Activated naive CD4-positive, alpha-beta T cell treated with anti-CD3 and anti-CD28 coated beads for 36 hours (primary cell): ENCODE results near the gene B3GLCT. TPM values are rescaled to one million over a fixed set of nuclear protein-coding genes. Genes with fewer than 3 reads are reported as not detected.

Experiments
- CTCF ChIA-PET: fragments of 350-600 bp; sonication (Branson Sonifier 250); formaldehyde crosslinking; loops from one replicate; lab custom pipeline; 2021; ENCODE audit warnings: antibody characterized with exemption; lab: Charles Lee
- DNase-seq: peaks from one replicate; pipeline ENCODE4 v3.0.0-alpha.2; 2020
- H3K27ac Mint-ChIP-seq: one replicate; pipeline ENCODE4 v1.8.0; 2021; ENCODE audit warnings: mild to moderate bottlenecking, mixed read lengths
- H3K27me3 Mint-ChIP-seq: one replicate; pipeline ENCODE4 v1.8.0; 2021; ENCODE audit warnings: low read depth, mixed read lengths
- H3K36me3 Mint-ChIP-seq: one replicate; pipeline ENCODE4 v1.8.0; 2021; ENCODE audit warnings: low read depth, mixed read lengths
- H3K4me1 Mint-ChIP-seq: one replicate; pipeline ENCODE4 v1.8.0; 2021; ENCODE audit warnings: low read depth, mixed read lengths
- H3K4me3 Mint-ChIP-seq: one replicate; pipeline ENCODE4 v1.8.0; 2021; ENCODE audit warnings: mild to moderate bottlenecking, moderate library complexity, mixed read lengths
- H3K9me3 Mint-ChIP-seq: one replicate; pipeline ENCODE4 v1.8.0; 2021; ENCODE audit warnings: mixed read lengths
- intact Hi-C: fragments of 100-400 bp; cut with micrococcal nuclease; formaldehyde crosslinking; loops from one replicate; pipeline ENCODE4 v1.15.1; 2023
- total RNA-seq, 2 experiments: library from RNA; stranded (reverse); gene quantifications; one replicate each; pipeline ENCODE4 v1.2.3, GENCODE V29; 2021

B3GLCT gene
- total RNA-seq, 2 experiments from 2014 or later = 1.2 to 1.5 TPM

DNA sequence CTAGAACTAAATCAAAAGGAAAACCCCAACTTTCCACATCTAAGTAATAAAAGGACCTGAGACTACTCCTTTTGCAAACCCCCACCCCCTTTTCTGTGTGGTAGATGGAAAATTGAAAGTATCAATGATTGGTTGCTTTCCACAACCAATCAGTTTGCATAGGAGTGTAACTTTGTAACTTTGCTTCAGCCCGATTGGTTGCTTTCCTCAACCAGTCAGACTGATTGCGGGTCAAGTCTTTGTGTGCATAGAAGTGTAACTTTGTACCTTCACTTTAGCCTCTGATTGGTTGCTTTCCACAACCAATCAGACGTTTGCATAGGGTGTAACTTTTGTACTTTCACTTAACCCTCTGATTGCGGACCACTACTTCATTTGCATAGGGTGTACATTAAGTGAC is 8.0 kb upstream of the B3GLCT start:
- Mint-ChIP-seq H3K27ac (no peak overlapping the region), H3K4me1 (no peaks in the 10 kb centered on the region), H3K36me3 (no peaks in the 10 kb centered on the region), H3K27me3 (peaks cover 7% of the 10 kb centered on the region), H3K4me3 (no peak overlapping the region), H3K9me3 (no peaks in the 10 kb centered on the region)
- intact Hi-C loops = no loop called here
- no peak for DNase-seq
- CTCF ChIA-PET = no interaction called here

GRCh38 chr13:31192306-31192705 is 7.5 kb upstream of the B3GLCT start:
- no peaks in the 10 kb centered on the region for H3K4me1 Mint-ChIP-seq
- CTCF ChIA-PET = no interaction called here
- H3K27ac Mint-ChIP-seq = no peak overlapping the region
- no peak overlapping the region for H3K4me3 Mint-ChIP-seq
- H3K9me3 Mint-ChIP-seq = no peaks in the 10 kb centered on the region
- H3K27me3 Mint-ChIP-seq = peaks cover 7% of the 10 kb centered on the region
- intact Hi-C loops = no loop called here
- H3K36me3 Mint-ChIP-seq = no peaks in the 10 kb centered on the region
- no peak for DNase-seq

GRCh38 chr13:31195616-31196015 is 4.2 kb upstream of the B3GLCT start:
- Mint-ChIP-seq H3K9me3 (no peaks in the 10 kb centered on the region), H3K4me3 (no peak overlapping the region), H3K4me1 (peaks cover 7% of the 10 kb centered on the region), H3K36me3 (no peaks in the 10 kb centered on the region), H3K27ac (no peak overlapping the region), H3K27me3 (peaks cover 3% of the 10 kb centered on the region)
- no peak for DNase-seq
- CTCF ChIA-PET = interaction anchor here (1.4 kb wide), 1 partner anchor 10 kb away, joined by 3 read pairs; no protein-coding TSS in a partner anchor
- intact Hi-C loops = no loop called here

DNA sequence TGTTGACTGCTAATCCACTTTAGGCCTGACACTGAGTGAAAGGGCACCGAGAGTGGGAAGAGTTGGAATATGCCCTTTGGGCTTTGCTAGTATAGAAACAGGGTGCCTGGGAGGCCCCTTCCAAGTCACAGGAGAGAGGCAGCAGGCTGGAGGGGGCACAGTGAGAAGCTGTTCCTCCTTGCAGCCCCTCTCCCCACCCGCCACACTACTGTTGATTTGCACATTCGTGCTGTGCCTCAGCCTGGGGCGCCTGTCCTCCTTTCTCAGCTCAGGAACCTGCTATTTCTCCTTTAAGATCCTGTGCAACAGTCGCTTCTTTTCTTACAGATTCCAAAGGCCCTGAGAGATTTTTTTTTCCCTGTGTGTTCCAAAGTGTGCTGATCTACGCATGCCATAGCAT is 2.8 kb upstream of the B3GLCT start:
- intact Hi-C loops = no loop called here
- H3K36me3 Mint-ChIP-seq = no peaks in the 10 kb centered on the region
- DNase-seq = no peak
- CTCF ChIA-PET = interaction anchor here (1.8 kb wide), 1 partner anchor 39 kb away, joined by 5 read pairs; no protein-coding TSS in a partner anchor
- no peaks in the 10 kb centered on the region for H3K9me3 Mint-ChIP-seq
- H3K27me3 Mint-ChIP-seq = no peaks in the 10 kb centered on the region
- peaks cover 13% of the 10 kb centered on the region for H3K4me1 Mint-ChIP-seq
- no peak overlapping the region for H3K4me3 Mint-ChIP-seq
- no peak overlapping the region for H3K27ac Mint-ChIP-seq

- CTCF ChIA-PET = interaction anchor here (0.9 to 2.3 kb wide), 4 partner anchors 8 to 39 kb away, joined by 4 to 6 read pairs (median 5); no protein-coding TSS in a partner anchor
- no peak for DNase-seq
- H3K27ac Mint-ChIP-seq = no peak overlapping the region
Observed at GRCh38 chr13:31198519-31198918, 1.3 kb upstream of the B3GLCT start.

GRCh38 chr13:31199527-31199848 is 287 bp upstream of the B3GLCT start:
- intact Hi-C loops = loop anchor here (1.0 to 2.0 kb wide), 3 partner anchors 125 to 225 kb away; no protein-coding TSS in a partner anchor
- CTCF ChIA-PET = interaction anchor here (0.8 to 2.3 kb wide), 6 partner anchors 9 to 128 kb away, joined by 3 to 6 read pairs (median 5); no protein-coding TSS in a partner anchor
- Mint-ChIP-seq H3K4me1 (peaks cover 20% of the 10 kb centered on the region), H3K36me3 (no peaks in the 10 kb centered on the region), H3K4me3 (peak overlapping the region; percentile 83), H3K27me3 (no peaks in the 10 kb centered on the region), H3K27ac (peak overlapping the region; percentile 68), H3K9me3 (no peaks in the 10 kb centered on the region)
- no peak for DNase-seq

More at GRCh38 chr13:31198519-31198918, 1.3 kb upstream of the B3GLCT start:
- no peaks in the 10 kb centered on the region for H3K36me3 Mint-ChIP-seq
- H3K9me3 Mint-ChIP-seq = no peaks in the 10 kb centered on the region
- intact Hi-C loops = loop anchor here (2.0 kb wide), 2 partner anchors 124 to 154 kb away; no protein-coding TSS in a partner anchor
- no peak overlapping the region for H3K4me3 Mint-ChIP-seq
- peaks cover 13% of the 10 kb centered on the region for H3K4me1 Mint-ChIP-seq
- H3K27me3 Mint-ChIP-seq = no peaks in the 10 kb centered on the region

- Mint-ChIP-seq H3K4me1 (peaks cover 26% of the 10 kb centered on the region), H3K27ac (peak overlapping the region; percentile 63), H3K36me3 (no peaks in the 10 kb centered on the region), H3K9me3 (no peaks in the 10 kb centered on the region), H3K4me3 (peak overlapping the region; percentile 60), H3K27me3 (no peaks in the 10 kb centered on the region)
- intact Hi-C loops = loop anchor here (1.0 to 10.0 kb wide), 4 partner anchors 38 to 1606 kb away; partner anchors contain the start of genes FRY and SLC7A1
- DNase-seq = peak; percentile 32
- CTCF ChIA-PET = interaction anchor here (0.5 to 1.4 kb wide), 4 partner anchors 12 to 42 kb away, joined by 3 to 4 read pairs (median 3); no protein-coding TSS in a partner anchor
Observed at GRCh38 chr13:31200637-31200971, 829 bp downstream of the B3GLCT start.

DNA sequence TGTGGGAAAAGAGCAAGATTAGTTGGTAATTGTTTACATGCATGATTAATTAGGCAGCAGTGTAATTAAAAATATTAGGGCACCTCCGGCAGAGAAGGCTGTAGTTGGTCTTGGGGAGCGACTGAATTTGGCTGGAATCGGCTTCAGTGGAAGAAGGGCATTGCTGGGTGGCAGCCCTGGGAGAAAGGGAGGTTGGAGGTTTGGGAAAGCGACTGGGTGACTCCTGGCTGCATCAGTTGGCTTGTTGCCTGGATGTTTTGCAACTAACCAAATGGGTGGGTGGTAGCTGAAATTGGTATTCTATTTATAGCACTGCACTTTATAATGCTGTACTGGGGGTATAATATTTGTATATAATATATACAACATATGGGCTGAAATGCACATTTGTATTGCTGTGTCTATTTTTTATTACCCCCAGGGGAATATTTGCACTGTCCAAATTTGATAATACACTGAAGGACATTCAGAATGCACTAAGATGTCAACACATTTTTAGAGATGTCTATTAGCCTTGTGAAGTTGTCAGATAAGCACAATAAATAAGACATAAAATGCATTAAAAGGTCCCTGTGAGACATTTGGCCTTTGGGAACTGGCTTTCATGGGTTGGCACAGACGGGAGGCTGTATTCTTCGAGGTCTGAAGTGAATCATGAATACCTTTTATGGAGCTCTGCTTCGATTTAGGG is 1.7 kb downstream of the B3GLCT start:
- CTCF ChIA-PET = interaction anchor here (0.5 to 1.4 kb wide), 5 partner anchors 11 to 171 kb away, joined by 3 to 4 read pairs (median 3); partner anchors contain the start of gene HSPH1
- no peak overlapping the region for H3K27ac Mint-ChIP-seq
- no peak for DNase-seq
- peak overlapping the region; percentile 60 for H3K4me3 Mint-ChIP-seq
- H3K36me3 Mint-ChIP-seq = no peaks in the 10 kb centered on the region
- H3K27me3 Mint-ChIP-seq = no peaks in the 10 kb centered on the region
- H3K4me1 Mint-ChIP-seq = peaks cover 26% of the 10 kb centered on the region
- no peaks in the 10 kb centered on the region for H3K9me3 Mint-ChIP-seq
- intact Hi-C loops = loop anchor here (5.0 to 10.0 kb wide), 3 partner anchors 459 to 1607 kb away; partner anchors contain the start of genes FRY and SLC7A1

GRCh38 chr13:31204592-31204991 is 4.8 kb downstream of the B3GLCT start:
- peak; percentile 18 for DNase-seq
- no peaks in the 10 kb centered on the region for H3K9me3 Mint-ChIP-seq
- no peaks in the 10 kb centered on the region for H3K27me3 Mint-ChIP-seq
- peaks cover 19% of the 10 kb centered on the region for H3K4me1 Mint-ChIP-seq
- CTCF ChIA-PET = no interaction called here
- intact Hi-C loops = loop anchor here (5.0 to 10.0 kb wide), 3 partner anchors 462 to 1610 kb away; partner anchors contain the start of genes FRY and SLC7A1
- no peak overlapping the region for H3K4me3 Mint-ChIP-seq
- no peaks in the 10 kb centered on the region for H3K36me3 Mint-ChIP-seq
- no peak overlapping the region for H3K27ac Mint-ChIP-seq

DNA sequence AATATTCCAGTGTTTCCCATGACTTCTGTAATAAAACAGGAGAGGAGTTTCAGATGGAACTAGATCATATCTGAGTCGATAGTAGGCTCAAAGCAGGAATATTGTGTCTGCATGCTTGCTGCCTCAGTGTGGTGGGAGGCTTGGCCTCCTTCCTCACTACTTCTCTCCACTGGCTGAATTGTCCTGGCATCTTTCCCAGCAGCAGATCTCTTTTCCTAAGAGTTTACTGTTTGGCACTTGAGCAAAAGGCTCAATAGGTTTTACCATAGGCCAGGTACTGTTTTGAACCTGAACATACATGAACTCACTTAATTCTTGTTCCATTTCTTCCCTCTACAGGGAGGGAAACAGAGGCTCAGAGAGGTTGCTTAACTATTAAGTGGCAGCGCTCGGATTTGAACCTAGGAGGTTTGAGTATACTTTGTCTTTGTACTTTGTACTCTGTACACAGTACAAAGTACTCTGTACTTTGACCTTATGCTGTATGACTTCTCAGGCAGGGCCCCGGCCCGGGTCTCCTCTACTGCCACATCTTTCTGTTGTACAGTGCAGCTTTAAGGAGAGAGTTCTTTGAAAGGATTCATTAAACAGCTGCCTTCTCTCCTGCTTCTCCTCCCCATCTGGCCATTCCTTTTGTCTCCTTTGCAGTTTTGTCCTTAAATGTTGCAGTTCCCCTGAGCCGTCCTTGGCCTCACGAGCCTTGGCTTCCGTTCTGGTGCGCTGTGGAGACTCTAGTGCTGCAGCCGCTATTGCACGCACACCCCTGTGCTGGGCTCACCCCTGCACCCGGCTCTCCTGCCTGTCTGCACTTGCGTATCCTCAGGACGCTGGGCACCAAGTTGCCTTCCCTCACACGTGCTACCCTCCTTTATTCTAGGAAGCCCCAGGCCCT is 8.1 kb downstream of the B3GLCT start:
- intact Hi-C loops = loop anchor here (10.0 kb wide), 2 partner anchors 827 to 1613 kb away; partner anchors contain the start of genes FRY and SLC7A1
- CTCF ChIA-PET = no interaction called here
- no peaks in the 10 kb centered on the region for H3K27me3 Mint-ChIP-seq
- H3K36me3 Mint-ChIP-seq = no peaks in the 10 kb centered on the region
- DNase-seq = no peak
- peaks cover 13% of the 10 kb centered on the region for H3K4me1 Mint-ChIP-seq
- H3K27ac Mint-ChIP-seq = no peak overlapping the region
- no peak overlapping the region for H3K4me3 Mint-ChIP-seq
- no peaks in the 10 kb centered on the region for H3K9me3 Mint-ChIP-seq

DNA sequence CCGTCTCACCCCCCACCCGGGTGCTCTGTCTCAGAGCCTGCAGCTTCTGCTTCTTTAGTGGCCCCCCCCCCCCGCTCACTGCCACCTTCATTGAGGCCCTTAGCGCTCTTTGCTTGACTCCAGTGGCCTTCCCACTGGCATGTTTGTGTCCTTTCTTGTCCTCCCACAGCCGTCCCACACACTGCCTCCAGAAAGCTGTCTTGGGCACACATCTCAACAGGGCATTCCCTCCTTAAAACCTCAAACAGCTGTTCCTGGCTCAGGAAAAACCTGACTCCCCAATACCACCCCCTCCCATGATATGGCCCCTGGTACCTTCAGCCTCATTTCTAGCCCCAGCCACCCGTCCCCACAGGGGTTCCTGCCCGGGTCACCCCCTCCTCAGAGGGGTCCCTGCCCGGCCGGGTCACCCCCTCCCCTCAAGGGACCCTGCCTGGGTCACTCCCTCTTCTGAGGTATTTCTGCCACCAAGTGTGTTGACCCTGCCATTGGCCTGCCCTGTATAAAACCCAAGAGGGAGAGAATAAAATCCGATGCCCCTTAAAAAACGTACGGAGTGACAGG is 8.9 kb downstream of the B3GLCT start:
- intact Hi-C loops = loop anchor here (10.0 kb wide), 2 partner anchors 826 to 1614 kb away; partner anchors contain the start of genes FRY and SLC7A1
- CTCF ChIA-PET = no interaction called here
- peaks cover 14% of the 10 kb centered on the region for H3K4me1 Mint-ChIP-seq
- H3K9me3 Mint-ChIP-seq = no peaks in the 10 kb centered on the region
- H3K4me3 Mint-ChIP-seq = no peak overlapping the region
- no peak overlapping the region for H3K27ac Mint-ChIP-seq
- no peaks in the 10 kb centered on the region for H3K27me3 Mint-ChIP-seq
- DNase-seq = no peak
- H3K36me3 Mint-ChIP-seq = no peaks in the 10 kb centered on the region
